Chondrocyte (in vitro differentiated cells): ENCODE results near the gene UBE3B. TPM values are rescaled to one million over a fixed set of nuclear protein-coding genes. Genes with fewer than 3 reads are reported as not detected.

ENCODE experiments used
- DNase-seq: peaks from one replicate; pipeline ENCODE4 v3.0.0; 2021; ENCODE audit warnings: mixed read lengths, low spot score
- H3K27ac Mint-ChIP-seq: one replicate; pipeline ENCODE4 v1.8.0; 2021; ENCODE audit warnings: mild to moderate bottlenecking, moderate library complexity, mixed read lengths; ENCODE audit not compliant: unreplicated experiment
- H3K27me3 Mint-ChIP-seq: 2 replicates; pipeline ENCODE4 v1.8.0; 2021; ENCODE audit warnings: low read depth, mixed read lengths
- H3K36me3 Mint-ChIP-seq: 2 replicates; pipeline ENCODE4 v1.8.0; 2021; ENCODE audit warnings: low read depth, mixed read lengths
- H3K4me1 Mint-ChIP-seq: 2 replicates; pipeline ENCODE4 v1.8.0; 2021; ENCODE audit warnings: low read depth, mild to moderate bottlenecking, mixed read lengths
- H3K4me3 Mint-ChIP-seq: one replicate; pipeline ENCODE4 v1.8.0; 2021; ENCODE audit warnings: mild to moderate bottlenecking, moderate library complexity, mixed read lengths; ENCODE audit not compliant: unreplicated experiment
- H3K9me3 Mint-ChIP-seq: 2 replicates; pipeline ENCODE4 v1.8.0; 2021; ENCODE audit warnings: low read depth, mixed read lengths
- total RNA-seq: library from RNA; stranded (reverse); gene quantifications from 3 replicates; pipeline ENCODE4 v1.2.1, GENCODE V29; 2021
- TF ChIP-seq, protein P1 (sequence below): fragments of 200-600 bp; sonication (generic); IDR thresholded peaks from 2 replicates; pipeline ENCODE4 v1.5.0; 2021; ENCODE audit warnings: antibody characterized with exemption, mild to moderate bottlenecking, moderate library complexity

Gene UBE3B
- total RNA-seq, 1 donor from 2014 or later, result 32.9 TPM

- no peak for DNase-seq
- no peak overlapping the region for H3K4me3 Mint-ChIP-seq
- peaks cover 1% of the 10 kb centered on the region for H3K36me3 Mint-ChIP-seq
- no peaks in the 10 kb centered on the region for H3K4me1 Mint-ChIP-seq
- no peaks in the 10 kb centered on the region for H3K9me3 Mint-ChIP-seq
- H3K27me3 Mint-ChIP-seq, result peaks cover 14% of the 10 kb centered on the region
- no peak overlapping the region for H3K27ac Mint-ChIP-seq
- TF ChIP-seq, protein P1, sequence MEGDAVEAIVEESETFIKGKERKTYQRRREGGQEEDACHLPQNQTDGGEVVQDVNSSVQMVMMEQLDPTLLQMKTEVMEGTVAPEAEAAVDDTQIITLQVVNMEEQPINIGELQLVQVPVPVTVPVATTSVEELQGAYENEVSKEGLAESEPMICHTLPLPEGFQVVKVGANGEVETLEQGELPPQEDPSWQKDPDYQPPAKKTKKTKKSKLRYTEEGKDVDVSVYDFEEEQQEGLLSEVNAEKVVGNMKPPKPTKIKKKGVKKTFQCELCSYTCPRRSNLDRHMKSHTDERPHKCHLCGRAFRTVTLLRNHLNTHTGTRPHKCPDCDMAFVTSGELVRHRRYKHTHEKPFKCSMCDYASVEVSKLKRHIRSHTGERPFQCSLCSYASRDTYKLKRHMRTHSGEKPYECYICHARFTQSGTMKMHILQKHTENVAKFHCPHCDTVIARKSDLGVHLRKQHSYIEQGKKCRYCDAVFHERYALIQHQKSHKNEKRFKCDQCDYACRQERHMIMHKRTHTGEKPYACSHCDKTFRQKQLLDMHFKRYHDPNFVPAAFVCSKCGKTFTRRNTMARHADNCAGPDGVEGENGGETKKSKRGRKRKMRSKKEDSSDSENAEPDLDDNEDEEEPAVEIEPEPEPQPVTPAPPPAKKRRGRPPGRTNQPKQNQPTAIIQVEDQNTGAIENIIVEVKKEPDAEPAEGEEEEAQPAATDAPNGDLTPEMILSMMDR, result no peak
Measured at GRCh38 chr12:109554761-109555160, 77.3 kb downstream of the UBE3B start.

- Mint-ChIP-seq H3K9me3 (no peaks in the 10 kb centered on the region), H3K27me3 (peaks cover 9% of the 10 kb centered on the region), H3K4me1 (no peaks in the 10 kb centered on the region), H3K36me3 (peaks cover 1% of the 10 kb centered on the region), H3K27ac (no peak overlapping the region), H3K4me3 (no peak overlapping the region)
- TF ChIP-seq, protein P1, result no peak
- no peak for DNase-seq
Measured at GRCh38 chr12:109555431-109556315, 78.2 kb downstream of the UBE3B start.

DNA sequence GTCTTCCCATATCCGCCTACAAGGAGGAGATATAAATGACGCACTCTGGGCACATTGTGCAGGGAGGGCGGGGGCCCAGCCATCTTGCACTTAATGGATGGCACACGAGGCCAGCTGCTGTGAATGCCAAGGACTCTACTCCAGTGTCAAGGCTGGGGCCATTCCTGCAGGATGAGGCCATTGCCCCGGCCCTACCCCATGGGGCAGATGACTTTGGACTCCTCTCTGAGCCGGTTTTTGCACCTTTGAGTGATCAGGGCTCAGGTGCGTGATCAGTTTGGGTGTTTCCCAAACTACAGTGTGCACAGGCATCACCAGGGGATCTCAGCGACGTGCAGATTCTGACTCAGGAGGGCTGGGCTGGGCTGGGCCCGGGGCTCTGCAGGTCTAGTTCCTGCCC lies 79.8 kb downstream of the UBE3B start:
- Mint-ChIP-seq H3K9me3 (no peaks in the 10 kb centered on the region), H3K4me3 (no peak overlapping the region), H3K27me3 (peaks cover 4% of the 10 kb centered on the region)

DNA sequence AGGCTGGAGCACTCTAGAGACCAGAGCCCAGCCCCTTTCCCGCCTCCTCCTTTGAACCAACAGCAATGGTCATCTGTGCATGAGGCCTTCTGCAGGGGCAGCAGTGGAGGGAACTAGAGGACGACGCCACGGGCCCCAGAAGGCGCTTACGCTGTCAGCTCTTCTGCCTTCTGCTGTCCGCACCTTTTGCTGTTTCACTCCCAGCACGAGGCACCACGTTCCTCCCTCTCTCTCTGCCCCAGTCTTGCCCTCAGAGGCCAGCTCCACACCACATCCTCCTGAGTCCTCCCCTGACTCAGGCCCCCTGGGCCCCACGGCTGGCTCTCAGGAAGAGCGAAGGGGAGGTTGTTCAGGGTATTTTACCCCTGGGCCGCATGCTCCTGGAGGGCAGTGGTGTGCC lies 80.4 kb downstream of the UBE3B start:
- H3K4me1 Mint-ChIP-seq, result no peaks in the 10 kb centered on the region
- H3K27ac Mint-ChIP-seq, result no peak overlapping the region
- H3K4me3 Mint-ChIP-seq, result no peak overlapping the region
- H3K9me3 Mint-ChIP-seq, result no peaks in the 10 kb centered on the region
- H3K36me3 Mint-ChIP-seq, result peaks cover 3% of the 10 kb centered on the region
- TF ChIP-seq, protein P1, result no peak
- no peak for DNase-seq
- H3K27me3 Mint-ChIP-seq, result peaks cover 4% of the 10 kb centered on the region

More for the DNA sequence above, 79.8 kb downstream of the UBE3B start:
- Mint-ChIP-seq H3K36me3 (peaks cover 1% of the 10 kb centered on the region), H3K4me1 (no peaks in the 10 kb centered on the region), H3K27ac (no peak overlapping the region)
- DNase-seq, result no peak
- TF ChIP-seq, protein P1, result no peak

DNA sequence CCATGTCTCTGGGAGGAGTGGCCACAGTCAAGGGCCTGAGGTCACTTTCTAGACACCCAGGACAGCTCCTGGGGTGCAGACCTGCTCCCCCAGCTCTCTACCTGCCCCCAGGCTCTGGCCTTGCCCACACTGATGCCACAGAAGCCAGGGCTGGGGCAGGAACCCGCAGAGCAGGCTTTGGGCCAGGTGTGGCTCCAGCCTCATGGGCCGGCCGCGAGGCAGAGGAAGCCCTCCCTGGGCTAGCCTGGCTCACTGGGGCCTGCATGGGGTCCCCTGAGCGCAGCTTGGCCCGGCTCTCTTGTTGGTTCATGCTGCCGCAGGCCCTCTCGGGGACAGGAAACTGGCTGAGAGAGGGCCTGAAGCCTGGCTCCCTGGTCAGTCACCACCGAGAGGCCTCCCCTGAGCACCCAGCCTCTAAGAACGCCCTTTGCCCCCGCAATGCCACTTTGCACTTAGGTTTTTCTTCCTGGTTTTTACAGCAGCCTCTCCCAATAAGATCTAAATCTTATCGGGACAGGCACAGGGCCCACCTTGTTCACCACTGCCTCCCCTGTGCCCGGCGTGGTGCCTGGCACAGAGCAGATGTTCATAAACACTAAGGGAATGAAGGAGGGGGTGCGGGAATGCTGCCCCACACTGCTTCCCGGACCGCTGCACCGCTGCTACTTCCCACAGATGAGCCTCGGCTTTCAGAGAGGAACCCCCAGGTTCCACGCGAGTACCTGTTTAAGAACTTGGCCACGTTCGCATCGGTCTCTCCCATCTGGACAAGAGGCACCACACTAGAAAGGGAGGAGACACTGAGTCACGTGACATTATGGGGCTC lies 81.2 kb downstream of the UBE3B start:
- no peak for DNase-seq
- Mint-ChIP-seq H3K9me3 (no peaks in the 10 kb centered on the region), H3K4me1 (no peaks in the 10 kb centered on the region), H3K4me3 (no peak overlapping the region), H3K27ac (no peak overlapping the region), H3K27me3 (peaks cover 4% of the 10 kb centered on the region), H3K36me3 (peaks cover 3% of the 10 kb centered on the region)
- TF ChIP-seq, protein P1, result no peak
